Activated T-helper 9 cell treated with anti-CD3 and anti-CD28 coated beads, Interleukin-2, amount 50 U/mL, for 16 hours (primary cell): Measurements from ENCODE around the gene SETD1B.

ENCODE experiments used
- DNase-seq: peaks from one replicate; pipeline ENCODE4 v3.0.0-alpha.2; 2020; ENCODE audit warnings: low read depth

SETD1B gene

GRCh38 chr12:121795034-121795968 is 8.5 kb upstream of the SETD1B start:
- DNase-seq = peak; percentile 80

DNA sequence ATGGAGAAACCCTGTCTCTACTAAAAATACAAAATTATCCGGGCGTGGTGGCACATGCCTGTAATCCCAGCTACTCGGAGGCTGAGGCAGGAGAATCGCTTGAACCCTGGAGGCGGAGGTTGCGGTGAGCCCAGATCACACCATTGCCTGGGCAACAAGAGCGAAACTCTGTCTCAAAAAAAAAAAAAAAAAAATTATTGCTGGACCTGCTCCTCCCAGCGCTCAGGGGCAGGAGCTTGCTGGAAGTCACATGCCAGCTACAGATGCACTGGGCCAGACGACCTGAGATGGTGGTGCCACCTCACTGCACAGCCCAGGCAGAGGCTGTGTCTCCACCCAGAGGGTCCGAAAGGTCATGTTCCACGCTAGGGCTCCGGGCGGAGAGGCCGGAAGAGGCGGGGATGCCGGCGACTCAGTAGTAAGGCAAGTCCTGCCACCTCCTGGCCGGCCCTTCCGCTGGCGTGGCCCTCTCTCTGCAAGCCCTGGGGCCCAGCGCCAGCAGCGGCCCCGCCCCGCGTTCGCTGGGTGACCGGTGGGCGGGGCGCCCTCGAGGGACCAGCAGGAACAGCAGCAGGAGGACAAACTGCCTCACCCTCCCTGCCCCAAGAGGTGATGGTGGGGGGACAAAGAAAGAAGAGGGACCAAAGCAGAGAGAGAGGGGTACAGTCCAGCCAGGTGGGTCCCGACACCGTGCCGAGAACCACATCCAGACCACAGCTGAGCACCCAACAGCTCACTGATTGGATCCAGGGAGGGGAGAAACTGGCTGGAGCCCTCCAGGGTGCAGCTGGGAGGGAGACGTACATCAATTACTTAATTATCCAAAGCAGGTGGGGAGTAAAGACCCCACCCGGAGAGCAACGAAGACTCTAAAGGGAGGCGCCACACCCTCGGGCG is 6.7 kb upstream of the SETD1B start:
- no peak for DNase-seq

- DNase-seq = no peak
These were observed 5.6 kb upstream of the SETD1B start for GRCh38 chr12:121797937-121798786.

GRCh38 chr12:121798787-121799155 is 5.0 kb upstream of the SETD1B start:
- no peak for DNase-seq

- DNase-seq = no peak
These were observed 4.5 kb upstream of the SETD1B start for GRCh38 chr12:121799156-121799841.

DNA sequence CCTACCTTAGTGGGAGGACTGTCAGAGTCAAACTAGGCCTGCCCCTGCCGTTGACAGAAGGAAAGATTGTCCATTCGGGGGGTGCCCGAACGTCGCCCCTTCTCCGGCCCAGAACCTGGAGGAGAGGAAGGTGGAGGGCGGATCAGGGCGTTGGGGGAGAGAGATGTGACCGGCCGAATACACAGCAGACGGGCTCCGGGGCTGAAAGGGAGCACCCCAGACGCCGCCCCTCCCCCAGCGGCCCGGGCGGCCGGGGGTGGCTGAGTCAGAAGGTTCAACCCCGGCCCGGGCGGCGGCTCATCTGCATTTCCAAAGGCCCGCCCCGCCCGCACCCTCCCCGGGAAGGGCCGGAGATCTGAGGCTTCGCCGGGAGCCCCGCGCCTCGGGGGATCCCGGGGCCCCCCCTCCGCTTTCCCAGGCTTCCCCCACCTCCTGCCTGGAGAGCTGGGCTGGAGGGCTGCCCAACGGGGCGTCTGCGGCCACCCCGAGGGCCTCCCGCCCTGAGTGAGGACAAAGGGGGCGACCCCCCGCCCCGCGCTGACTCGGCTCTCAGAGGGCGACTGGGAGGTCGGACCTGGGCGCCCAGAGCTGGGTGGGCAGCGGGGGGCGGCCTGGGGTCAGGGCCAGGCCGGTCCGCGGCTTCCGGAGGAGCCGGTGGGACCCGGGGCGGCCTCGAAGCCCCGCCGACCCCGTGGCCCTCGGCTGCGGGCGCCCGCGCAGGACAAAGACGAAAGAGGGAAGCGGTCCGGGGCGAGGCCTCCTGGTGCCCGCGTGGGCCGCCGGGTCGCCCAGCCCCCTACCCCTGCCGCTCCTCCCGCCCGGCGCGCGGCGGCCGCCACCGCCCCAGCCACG is 3.7 kb upstream of the SETD1B start:
- DNase-seq = peak; percentile 78

GRCh38 chr12:121800694-121801594 is 2.9 kb upstream of the SETD1B start:
- peak; percentile 66 for DNase-seq

DNA sequence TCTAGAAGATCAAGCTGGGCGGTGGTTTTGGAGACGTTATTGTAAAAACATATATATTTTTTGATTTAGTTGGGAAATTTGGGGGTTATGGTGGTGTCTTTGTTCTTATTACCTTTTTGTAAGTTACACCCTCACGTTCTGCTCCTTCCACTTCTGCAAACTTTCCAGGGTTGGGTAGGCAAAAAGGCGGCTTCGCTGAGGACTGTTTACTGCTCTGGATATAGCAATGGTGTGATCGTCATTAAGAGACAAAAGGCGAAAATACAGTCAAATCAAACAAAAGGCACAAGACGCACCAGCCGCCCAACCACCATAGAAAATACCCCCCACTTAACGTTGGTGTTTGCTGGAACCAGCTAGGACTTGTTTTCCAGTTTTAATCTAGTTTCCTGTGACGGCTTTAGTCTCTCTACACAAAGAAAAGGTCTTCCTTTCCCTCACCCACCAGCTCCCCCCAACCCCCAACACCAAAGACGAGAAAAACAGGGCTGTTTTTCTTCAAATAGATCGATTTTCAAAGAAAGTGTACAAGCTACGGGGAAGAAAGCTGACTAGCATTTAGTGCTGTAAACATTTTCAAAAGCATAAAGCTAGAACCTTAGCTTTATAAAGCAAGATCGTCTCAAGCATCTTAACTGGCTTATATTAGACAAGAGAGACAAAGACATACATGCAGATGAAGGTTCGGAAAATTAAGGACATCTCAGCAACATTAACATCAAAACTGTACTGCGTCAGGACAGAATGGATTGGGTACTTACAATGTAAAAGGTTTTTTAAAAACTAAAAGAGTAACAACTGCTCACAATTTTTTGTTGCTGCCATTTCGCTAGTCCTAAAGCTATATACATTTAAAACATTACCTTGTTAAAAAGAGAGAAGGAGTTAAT is 2.0 kb upstream of the SETD1B start:
- no peak for DNase-seq

DNA sequence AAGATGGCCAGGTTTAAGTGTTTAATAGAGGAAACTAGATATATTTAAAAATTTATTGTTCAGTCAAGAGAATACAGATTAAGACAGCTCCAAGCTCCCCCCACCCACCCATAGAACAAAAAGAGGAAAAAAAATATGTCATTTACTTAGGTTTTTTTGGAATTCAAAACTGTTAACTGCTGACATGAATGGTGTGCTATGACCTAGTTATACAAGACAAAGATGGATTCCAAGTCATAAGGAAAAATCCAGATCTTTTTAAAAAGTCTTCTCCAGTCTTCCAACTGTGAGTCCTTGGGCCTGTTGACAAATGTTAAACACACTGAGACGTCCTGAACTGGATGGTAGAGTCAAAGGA is 1.3 kb upstream of the SETD1B start:
- no peak for DNase-seq

GRCh38 chr12:121802843-121803698 is 738 bp upstream of the SETD1B start:
- DNase-seq = peak; percentile 79

DNA sequence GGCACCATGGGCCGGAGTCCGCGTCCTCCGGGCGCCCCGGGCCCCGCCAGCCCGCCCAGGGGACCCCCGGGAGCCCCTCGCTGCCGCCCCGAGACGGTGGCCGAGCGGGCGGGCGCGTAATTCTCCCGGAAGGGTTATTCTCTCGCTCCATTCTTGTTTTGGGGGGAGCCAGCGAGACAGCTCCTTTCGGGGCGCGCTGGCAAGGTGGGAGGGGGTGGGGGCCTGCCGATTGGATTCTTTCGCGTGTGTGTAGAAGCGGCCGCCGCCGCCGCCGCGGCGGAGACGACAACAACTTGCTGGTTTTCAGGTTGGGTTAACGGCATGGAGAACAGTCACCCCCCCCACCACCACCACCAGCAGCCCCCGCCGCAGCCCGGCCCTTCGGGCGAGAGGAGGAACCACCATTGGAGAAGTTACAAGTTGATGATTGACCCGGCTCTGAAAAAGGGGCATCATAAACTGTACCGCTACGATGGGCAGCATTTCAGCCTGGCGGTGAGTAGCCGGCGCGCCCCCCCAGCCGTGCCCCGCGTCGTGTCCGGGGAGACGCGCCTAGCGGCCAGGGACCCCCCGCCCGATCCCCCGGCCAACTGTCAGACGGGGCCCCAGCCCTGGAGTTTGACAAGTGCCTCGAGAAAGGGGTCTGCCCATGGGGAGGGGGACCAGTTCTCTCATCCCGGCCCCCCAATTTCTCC is 755 bp downstream of the SETD1B start:
- DNase-seq = peak; percentile 54

GRCh38 chr12:121805171-121806008 is 1.6 kb downstream of the SETD1B start:
- no peak for DNase-seq

- no peak for DNase-seq
These were observed 2.3 kb downstream of the SETD1B start for GRCh38 chr12:121806009-121806545.

DNA sequence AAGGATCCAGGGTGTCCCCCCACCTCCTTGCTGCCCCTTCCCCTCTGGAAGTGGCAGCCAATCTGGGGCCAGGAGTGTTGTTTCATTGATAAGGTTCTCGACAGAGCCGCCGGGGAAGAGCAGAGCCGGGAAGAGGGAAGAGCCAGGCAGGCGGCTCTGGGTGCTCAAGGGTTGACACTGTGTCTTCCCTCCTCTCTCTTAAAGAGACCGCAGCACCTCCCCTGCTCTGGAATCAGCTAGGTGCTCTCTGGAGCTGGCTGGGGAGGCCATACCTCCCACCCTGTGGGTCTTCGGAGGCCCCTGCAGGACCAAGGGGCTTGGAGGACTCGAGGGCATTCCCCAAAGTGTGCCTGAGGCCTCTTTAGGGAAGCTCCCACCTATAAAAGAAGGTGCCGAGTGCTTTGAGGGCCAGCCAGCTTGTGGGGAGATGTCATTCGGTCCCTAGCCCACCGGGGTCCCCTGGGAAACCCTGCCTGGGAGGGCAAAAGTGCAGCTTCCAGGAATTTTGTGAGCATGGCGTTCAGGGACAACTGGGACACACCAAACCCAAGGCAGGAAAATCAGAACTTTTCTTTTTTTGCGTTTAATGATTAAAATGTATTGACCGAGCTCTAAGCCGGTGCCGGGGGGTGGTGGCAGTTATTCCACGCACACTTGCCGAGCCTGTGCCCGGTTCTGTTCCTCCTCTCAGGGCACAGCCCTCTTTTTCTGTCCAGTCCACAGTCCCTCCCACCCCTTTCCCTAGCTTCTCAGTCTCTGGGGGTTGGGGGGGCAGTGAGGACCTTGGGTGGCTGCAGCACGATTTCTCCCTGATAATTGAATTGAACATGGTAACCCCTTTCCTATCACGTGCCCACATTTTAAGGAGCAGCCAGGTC is 3.0 kb downstream of the SETD1B start:
- no peak for DNase-seq
